HL-60 (cell line): Measurements from ENCODE around the gene PRG3.

Experiments used
- GABPA ChIP-seq: IDR thresholded peaks from 2 replicates; pipeline ENCODE4 v1.6.1; 2012; ENCODE audit warnings: low read depth
- POLR2AphosphoS5 ChIP-seq: IDR thresholded peaks from 2 replicates; pipeline ENCODE4 v1.6.1; 2012; ENCODE audit warnings: low read depth
- TF ChIP-seq, protein P1 (sequence below): IDR thresholded peaks from one replicate; pipeline ENCODE4 v1.5.1; 2011; ENCODE audit warnings: low read length, control low read depth, inconsistent platforms; ENCODE audit not compliant: insufficient read depth
- TF ChIP-seq, protein P2 (sequence below): IDR thresholded peaks from 2 replicates; pipeline ENCODE4 v1.6.1; 2012; ENCODE audit warnings: low read depth; ENCODE audit not compliant: insufficient replicate concordance

DNA sequence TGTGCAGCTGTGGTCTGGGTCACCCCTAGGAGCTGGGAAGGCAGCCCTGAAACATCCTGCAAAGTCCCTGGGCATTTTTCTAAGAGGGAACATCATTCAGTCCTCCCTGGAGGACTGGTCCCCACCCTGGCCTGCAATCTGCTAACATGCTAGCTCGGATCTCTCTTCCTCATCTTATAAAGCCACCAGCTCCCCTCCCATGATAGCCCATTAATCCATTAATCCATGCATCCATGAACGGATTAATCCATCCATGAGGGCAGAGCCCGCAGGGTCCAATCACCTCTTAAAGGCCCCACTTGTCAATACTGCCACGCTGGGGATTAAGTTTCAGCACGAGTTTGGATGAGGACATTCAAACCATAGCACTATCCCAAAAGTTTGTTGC lies 12.1 kb downstream of the PRG3 start:
- TF ChIP-seq, protein P1, sequence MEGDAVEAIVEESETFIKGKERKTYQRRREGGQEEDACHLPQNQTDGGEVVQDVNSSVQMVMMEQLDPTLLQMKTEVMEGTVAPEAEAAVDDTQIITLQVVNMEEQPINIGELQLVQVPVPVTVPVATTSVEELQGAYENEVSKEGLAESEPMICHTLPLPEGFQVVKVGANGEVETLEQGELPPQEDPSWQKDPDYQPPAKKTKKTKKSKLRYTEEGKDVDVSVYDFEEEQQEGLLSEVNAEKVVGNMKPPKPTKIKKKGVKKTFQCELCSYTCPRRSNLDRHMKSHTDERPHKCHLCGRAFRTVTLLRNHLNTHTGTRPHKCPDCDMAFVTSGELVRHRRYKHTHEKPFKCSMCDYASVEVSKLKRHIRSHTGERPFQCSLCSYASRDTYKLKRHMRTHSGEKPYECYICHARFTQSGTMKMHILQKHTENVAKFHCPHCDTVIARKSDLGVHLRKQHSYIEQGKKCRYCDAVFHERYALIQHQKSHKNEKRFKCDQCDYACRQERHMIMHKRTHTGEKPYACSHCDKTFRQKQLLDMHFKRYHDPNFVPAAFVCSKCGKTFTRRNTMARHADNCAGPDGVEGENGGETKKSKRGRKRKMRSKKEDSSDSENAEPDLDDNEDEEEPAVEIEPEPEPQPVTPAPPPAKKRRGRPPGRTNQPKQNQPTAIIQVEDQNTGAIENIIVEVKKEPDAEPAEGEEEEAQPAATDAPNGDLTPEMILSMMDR, result no peak
- no peak for TF ChIP-seq POLR2AphosphoS5
- TF ChIP-seq GABPA, result no peak
- TF ChIP-seq, protein P2, sequence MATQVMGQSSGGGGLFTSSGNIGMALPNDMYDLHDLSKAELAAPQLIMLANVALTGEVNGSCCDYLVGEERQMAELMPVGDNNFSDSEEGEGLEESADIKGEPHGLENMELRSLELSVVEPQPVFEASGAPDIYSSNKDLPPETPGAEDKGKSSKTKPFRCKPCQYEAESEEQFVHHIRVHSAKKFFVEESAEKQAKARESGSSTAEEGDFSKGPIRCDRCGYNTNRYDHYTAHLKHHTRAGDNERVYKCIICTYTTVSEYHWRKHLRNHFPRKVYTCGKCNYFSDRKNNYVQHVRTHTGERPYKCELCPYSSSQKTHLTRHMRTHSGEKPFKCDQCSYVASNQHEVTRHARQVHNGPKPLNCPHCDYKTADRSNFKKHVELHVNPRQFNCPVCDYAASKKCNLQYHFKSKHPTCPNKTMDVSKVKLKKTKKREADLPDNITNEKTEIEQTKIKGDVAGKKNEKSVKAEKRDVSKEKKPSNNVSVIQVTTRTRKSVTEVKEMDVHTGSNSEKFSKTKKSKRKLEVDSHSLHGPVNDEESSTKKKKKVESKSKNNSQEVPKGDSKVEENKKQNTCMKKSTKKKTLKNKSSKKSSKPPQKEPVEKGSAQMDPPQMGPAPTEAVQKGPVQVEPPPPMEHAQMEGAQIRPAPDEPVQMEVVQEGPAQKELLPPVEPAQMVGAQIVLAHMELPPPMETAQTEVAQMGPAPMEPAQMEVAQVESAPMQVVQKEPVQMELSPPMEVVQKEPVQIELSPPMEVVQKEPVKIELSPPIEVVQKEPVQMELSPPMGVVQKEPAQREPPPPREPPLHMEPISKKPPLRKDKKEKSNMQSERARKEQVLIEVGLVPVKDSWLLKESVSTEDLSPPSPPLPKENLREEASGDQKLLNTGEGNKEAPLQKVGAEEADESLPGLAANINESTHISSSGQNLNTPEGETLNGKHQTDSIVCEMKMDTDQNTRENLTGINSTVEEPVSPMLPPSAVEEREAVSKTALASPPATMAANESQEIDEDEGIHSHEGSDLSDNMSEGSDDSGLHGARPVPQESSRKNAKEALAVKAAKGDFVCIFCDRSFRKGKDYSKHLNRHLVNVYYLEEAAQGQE, result no peak
